Measurements from ENCODE around the gene KRI1. TPM values are rescaled to one million over a fixed set of nuclear protein-coding genes. Genes with fewer than 3 reads are reported as not detected.

Gene KRI1
- total and polyA plus RNA-seq, 2 of the 8 experiments (the other 6 are each of a cell fraction or from before 2014, with no cell fraction given): 14.2 to 45.2 TPM

DNA sequence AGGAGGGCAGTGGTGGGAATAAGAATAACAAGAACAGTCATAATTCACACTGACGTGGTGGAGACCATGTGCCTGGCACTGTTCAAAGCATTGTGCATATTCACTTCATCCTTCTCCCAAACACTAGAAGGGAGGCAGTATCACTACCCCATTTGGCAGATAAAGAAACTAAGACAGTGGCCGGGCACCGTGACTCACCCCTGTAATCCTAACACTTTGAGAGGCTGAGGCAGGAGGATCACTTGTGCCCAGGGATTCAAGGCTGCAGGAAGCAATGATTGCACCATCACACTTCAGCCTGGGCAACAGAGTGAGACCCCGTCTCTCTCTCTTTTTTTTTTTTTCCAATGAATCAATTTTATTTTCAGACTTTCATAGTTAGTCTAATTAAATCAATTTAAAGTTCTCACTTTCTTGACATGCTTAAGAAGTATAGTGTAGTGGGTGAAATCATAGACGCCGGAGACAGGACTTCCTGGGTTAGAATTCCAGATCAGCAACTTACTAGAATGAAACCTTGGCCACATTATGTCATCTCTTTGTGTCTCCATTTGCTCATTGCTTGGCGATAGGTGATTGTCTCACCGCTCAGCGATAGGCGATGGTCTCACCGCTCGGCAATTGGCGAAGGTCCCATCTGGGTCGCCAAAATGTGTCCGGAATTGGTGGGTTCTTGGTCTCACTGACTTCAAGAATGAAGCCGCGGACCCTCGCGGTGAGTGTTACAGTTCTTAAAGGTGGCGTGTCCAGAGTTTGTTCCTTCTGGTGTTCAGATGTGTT lies 27.4 kb downstream of the KRI1 start:
- no peaks in the 10 kb centered on the region for H3K27me3 ChIP-seq (replicated peaks in 1 of 4; ENCODE audit: control insufficient read depth in 3 of 4, extremely low read depth in 1 of 4, insufficient read depth in 3 of 4, low read length in 3 of 4)
- no peak for FAIRE-seq
- no peak overlapping the region for H2BK15ac ChIP-seq (ENCODE audit: low read length)
- no peak overlapping the region for H2BK12ac ChIP-seq (ENCODE audit: low read depth, low read length)
- H3K4me2 ChIP-seq (ENCODE audit: insufficient read depth in 1 of 2, low read depth in 2 of 2, low read length in 2 of 2): no peak overlapping the region
- no peak overlapping the region for H4K5ac ChIP-seq (ENCODE audit: insufficient read length, low read depth, low read length)
- H3K4me3 ChIP-seq (ENCODE audit: extremely low read depth in 1 of 4, insufficient read depth in 2 of 4, low read depth in 3 of 4, low read length in 4 of 4): no peak overlapping the region
- WGBS, 2 experiments (ENCODE audit: extremely low coverage in 1 of 2, insufficient coverage in 1 of 2, insufficient read length in 1 of 2, insufficient replicate concordance in 2 of 2, low coverage in 1 of 2, low lambda C conversion rate in 2 of 2, missing lambda C conversion rate in 1 of 2): 87% methylated on average over 20 of the region's 20 CpGs; no CpG with 5 or more reads in 1 of the 2 experiments
- H3K36me3 ChIP-seq (ENCODE audit: control insufficient read depth in 2 of 4, insufficient read depth in 4 of 4, low read length in 3 of 4): no peaks in the 10 kb centered on the region
- H2BK5ac ChIP-seq (ENCODE audit: low read depth, low read length): no peak overlapping the region
- no peak overlapping the region for H4K91ac ChIP-seq (replicated peaks; ENCODE audit: insufficient read length, low read length)
- H3K14ac ChIP-seq (ENCODE audit: insufficient read length): no peak overlapping the region
- POLR2A ChIA-PET (ENCODE audit: partially characterized antibody): interaction anchor here (0.9 to 1.4 kb wide), 2 partner anchors 14 to 25 kb away, joined by 3 to 5 read pairs; no protein-coding TSS in a partner anchor
- CTCF ChIA-PET (ENCODE audit: partially characterized antibody): interaction anchor here (0.7 to 1.7 kb wide), 7 partner anchors 9 to 32 kb away, joined by 3 to 11 read pairs (median 3); no protein-coding TSS in a partner anchor
- no peaks in the 10 kb centered on the region for H4K20me1 ChIP-seq (replicated peaks in 1 of 2; ENCODE audit: control insufficient read depth in 1 of 2, insufficient read depth in 2 of 2, low read length in 2 of 2)
- H3K79me1 ChIP-seq (ENCODE audit: low read depth, low read length): no peaks in the 10 kb centered on the region
- H3K9ac ChIP-seq (replicated peaks in 1 of 4; ENCODE audit: extremely low read depth in 1 of 4, low read depth in 3 of 4, low read length in 3 of 4): no peak overlapping the region
- H4K8ac ChIP-seq (ENCODE audit: extremely low read depth, insufficient read depth, low read length): no peak overlapping the region
- no peak overlapping the region for H2AFZ ChIP-seq (ENCODE audit: low read length)
- H3K56ac ChIP-seq (replicated peaks; ENCODE audit: insufficient read length, low read depth, low read length): no peak overlapping the region
- no peaks in the 10 kb centered on the region for H3K4me1 ChIP-seq (replicated peaks in 1 of 4; ENCODE audit: control insufficient read depth in 3 of 4, insufficient read depth in 4 of 4, low read length in 3 of 4)
- no peak overlapping the region for H2BK20ac ChIP-seq (ENCODE audit: low read length)
- H3K18ac ChIP-seq (ENCODE audit: extremely low read depth, low read length): no peak overlapping the region
- H2BK120ac ChIP-seq (replicated peaks; ENCODE audit: low read depth, low read length): no peak overlapping the region
- no peak overlapping the region for H2AK5ac ChIP-seq (ENCODE audit: low read depth, low read length)
- H3K9me3 ChIP-seq (ENCODE audit: insufficient read depth in 2 of 2, low read depth in 1 of 2, low read length in 1 of 2): no peaks in the 10 kb centered on the region
- no peak overlapping the region for H3K4ac ChIP-seq (replicated peaks; ENCODE audit: insufficient read length, low read depth, low read length)
- H3K27ac ChIP-seq (ENCODE audit: low read depth, low read length): no peak overlapping the region
- no peak overlapping the region for H3K23ac ChIP-seq (ENCODE audit: insufficient read length)
- H3K23me2 ChIP-seq (ENCODE audit: low read depth, low read length): no peaks in the 10 kb centered on the region
- DNase-seq (ENCODE audit: low read depth in 1 of 2, low spot score in 2 of 2): no peak
- no peaks in the 10 kb centered on the region for H3K79me2 ChIP-seq (ENCODE audit: control insufficient read depth in 1 of 2, insufficient read depth in 2 of 2, low read length in 2 of 2)
- TF ChIP-seq, protein P1, sequence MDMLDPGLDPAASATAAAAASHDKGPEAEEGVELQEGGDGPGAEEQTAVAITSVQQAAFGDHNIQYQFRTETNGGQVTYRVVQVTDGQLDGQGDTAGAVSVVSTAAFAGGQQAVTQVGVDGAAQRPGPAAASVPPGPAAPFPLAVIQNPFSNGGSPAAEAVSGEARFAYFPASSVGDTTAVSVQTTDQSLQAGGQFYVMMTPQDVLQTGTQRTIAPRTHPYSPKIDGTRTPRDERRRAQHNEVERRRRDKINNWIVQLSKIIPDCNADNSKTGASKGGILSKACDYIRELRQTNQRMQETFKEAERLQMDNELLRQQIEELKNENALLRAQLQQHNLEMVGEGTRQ (IDR thresholded peaks at IDR 0.05; ENCODE audit: low read length): no peak
- TF ChIP-seq TCF12 (IDR thresholded peaks at IDR 0.05; ENCODE audit: low read depth, low read length): no peak
- no peak for TF ChIP-seq SIN3A (conservative IDR thresholded peaks at IDR 0.05 in 1 of 2, IDR thresholded peaks at IDR 0.05 in 1 of 2; ENCODE audit: low read depth in 1 of 2, low read length in 2 of 2)
- no peak for TF ChIP-seq POLR2AphosphoS5 (IDR thresholded peaks at IDR 0.05; ENCODE audit: low read depth, low read length)
- TF ChIP-seq BCL11A (IDR thresholded peaks at IDR 0.05; ENCODE audit: low read depth in 2 of 2, low read length in 2 of 2): no peak
- TF ChIP-seq CHD1 (IDR thresholded peaks at IDR 0.05; ENCODE audit: low read depth, low read length): no peak
- no peak for TF ChIP-seq PHF8 (conservative IDR thresholded peaks at IDR 0.05; ENCODE audit: low read depth, low read length)
- no peak for TF ChIP-seq SRF (IDR thresholded peaks at IDR 0.05; ENCODE audit: low read depth, low read length)
- TF ChIP-seq ATF3 (IDR thresholded peaks at IDR 0.05; ENCODE audit: insufficient read depth, low read depth, low read length): no peak
- no peak for TF ChIP-seq HDAC6 (IDR thresholded peaks at IDR 0.05; ENCODE audit: low read depth, low read length)
